ENCODE results near the gene CORO2A.
A peak's percentile ranks its signal among the peaks of the same experiment; 100 is the strongest.

The CORO2A gene

GRCh38 chr9:98192503-98193335 is at the start of gene CORO2A:
Gene CORO2A (minus strand): TSS chr9:98192637. CDS start chr9:98157660, 34,977 bp downstream.
- in situ Hi-C loops (cut with HindIII; ENCODE audit: low pct_ligation_motif_present, low pct_unique_long_range_greater_than_20kb, low sequenced_read_pairs), result no loop called here
- peak; percentile 84 for DNase-seq

GRCh38 chr9:98241357-98242300 is 49.2 kb upstream of the CORO2A start:
- no peak for DNase-seq
- in situ Hi-C loops (cut with HindIII; ENCODE audit: low pct_ligation_motif_present, low pct_unique_long_range_greater_than_20kb, low sequenced_read_pairs), result no loop called here

- in situ Hi-C loops (cut with HindIII; ENCODE audit: low pct_ligation_motif_present, low pct_unique_long_range_greater_than_20kb, low sequenced_read_pairs), result no loop called here
- no peak for DNase-seq
Measured at GRCh38 chr9:98240475-98240874, 48.0 kb upstream of the CORO2A start.

- no peak for DNase-seq
- in situ Hi-C loops (cut with HindIII; ENCODE audit: low pct_ligation_motif_present, low pct_unique_long_range_greater_than_20kb, low sequenced_read_pairs), result no loop called here
Measured at GRCh38 chr9:98236901-98237487, 44.6 kb upstream of the CORO2A start.

- no peak for DNase-seq
Measured at GRCh38 chr9:98235126-98235525, 42.7 kb upstream of the CORO2A start.

GRCh38 chr9:98234245-98234825 is 41.9 kb upstream of the CORO2A start:
- in situ Hi-C loops (cut with HindIII; ENCODE audit: low pct_ligation_motif_present, low pct_unique_long_range_greater_than_20kb, low sequenced_read_pairs), result no loop called here
- DNase-seq, result no peak

More at GRCh38 chr9:98235126-98235525, 42.7 kb upstream of the CORO2A start:
- in situ Hi-C loops (cut with HindIII; ENCODE audit: low pct_ligation_motif_present, low pct_unique_long_range_greater_than_20kb, low sequenced_read_pairs), result no loop called here

- no peak for DNase-seq
- in situ Hi-C loops (cut with HindIII; ENCODE audit: low pct_ligation_motif_present, low pct_unique_long_range_greater_than_20kb, low sequenced_read_pairs), result no loop called here
Measured at GRCh38 chr9:98232926-98233325, 40.5 kb upstream of the CORO2A start.

GRCh38 chr9:98231770-98232478 is 39.5 kb upstream of the CORO2A start:
- DNase-seq, result peak; percentile 71
- in situ Hi-C loops (cut with HindIII; ENCODE audit: low pct_ligation_motif_present, low pct_unique_long_range_greater_than_20kb, low sequenced_read_pairs), result no loop called here

- in situ Hi-C loops (cut with HindIII; ENCODE audit: low pct_ligation_motif_present, low pct_unique_long_range_greater_than_20kb, low sequenced_read_pairs), result no loop called here
- DNase-seq, result no peak
Measured at GRCh38 chr9:98230789-98231188, 38.4 kb upstream of the CORO2A start.

GRCh38 chr9:98230304-98230703 is 37.9 kb upstream of the CORO2A start:
- in situ Hi-C loops (cut with HindIII; ENCODE audit: low pct_ligation_motif_present, low pct_unique_long_range_greater_than_20kb, low sequenced_read_pairs), result no loop called here
- no peak for DNase-seq

- no peak for DNase-seq
- in situ Hi-C loops (cut with HindIII; ENCODE audit: low pct_ligation_motif_present, low pct_unique_long_range_greater_than_20kb, low sequenced_read_pairs), result no loop called here
Measured at GRCh38 chr9:98229620-98230019, 37.2 kb upstream of the CORO2A start.

GRCh38 chr9:98229090-98229395 is 36.6 kb upstream of the CORO2A start:
- in situ Hi-C loops (cut with HindIII; ENCODE audit: low pct_ligation_motif_present, low pct_unique_long_range_greater_than_20kb, low sequenced_read_pairs), result no loop called here

GRCh38 chr9:98228392-98229089 is 36.1 kb upstream of the CORO2A start:
- no peak for DNase-seq

More at GRCh38 chr9:98229090-98229395, 36.6 kb upstream of the CORO2A start:
- no peak for DNase-seq

GRCh38 chr9:98227883-98228282 is 35.4 kb upstream of the CORO2A start:
- in situ Hi-C loops (cut with HindIII; ENCODE audit: low pct_ligation_motif_present, low pct_unique_long_range_greater_than_20kb, low sequenced_read_pairs), result no loop called here

More at GRCh38 chr9:98228392-98229089, 36.1 kb upstream of the CORO2A start:
- in situ Hi-C loops (cut with HindIII; ENCODE audit: low pct_ligation_motif_present, low pct_unique_long_range_greater_than_20kb, low sequenced_read_pairs), result no loop called here

GRCh38 chr9:98226957-98227356 is 34.5 kb upstream of the CORO2A start:
- no peak for DNase-seq
- in situ Hi-C loops (cut with HindIII; ENCODE audit: low pct_ligation_motif_present, low pct_unique_long_range_greater_than_20kb, low sequenced_read_pairs), result no loop called here

More at GRCh38 chr9:98227883-98228282, 35.4 kb upstream of the CORO2A start:
- DNase-seq, result no peak

GRCh38 chr9:98226516-98226915 is 34.1 kb upstream of the CORO2A start:
- in situ Hi-C loops (cut with HindIII; ENCODE audit: low pct_ligation_motif_present, low pct_unique_long_range_greater_than_20kb, low sequenced_read_pairs), result no loop called here
- no peak for DNase-seq

GRCh38 chr9:98225015-98225442 is 32.6 kb upstream of the CORO2A start:
- in situ Hi-C loops (cut with HindIII; ENCODE audit: low pct_ligation_motif_present, low pct_unique_long_range_greater_than_20kb, low sequenced_read_pairs), result no loop called here
- no peak for DNase-seq

Data from ACHN (cell line).